HEK293 (cell line): Measurements from ENCODE around the gene ZMYM3.

Experiments used
- CTCF ChIA-PET: fragments of 350-600 bp; formaldehyde crosslinking; extraction: SDS; loops from one replicate; lab custom pipeline; 2021; ENCODE audit warnings: antibody characterized with exemption; lab: Yijun Ruan, JAX
- POLR2A ChIA-PET: fragments of 300-600 bp; formaldehyde crosslinking; extraction: SDS; loops from one replicate; lab custom pipeline; 2020; ENCODE audit warnings: antibody characterized with exemption, inconsistent platforms; lab: Yijun Ruan, JAX
- H3K27ac ChIP-seq: fragments of 200-500 bp; sonication (Bioruptor generic); 2 replicates; pipeline ENCODE4 v1.5.1; 2014; ENCODE audit warnings: low read depth, low read length, control low read depth, inconsistent platforms; ENCODE audit errors: extremely low read depth
- H3K36me3 ChIP-seq, 2 experiments: fragments of 200-500 bp in 1 of 2; sonication (Bioruptor generic) in 1 of 2; 1 replicate in 1 of 2; 2 replicates in 1 of 2; pipeline ENCODE4 v1.5.1; 2014 to 2017; ENCODE audit warnings: inconsistent platforms in 2 of 2, low read length in 2 of 2; ENCODE audit not compliant: control insufficient read depth in 2 of 2, insufficient read depth in 1 of 2
- H3K4me1 ChIP-seq: fragments of 200-500 bp; sonication (Bioruptor generic); 2 replicates; pipeline ENCODE4 v1.5.1; 2014; ENCODE audit warnings: mild to moderate bottlenecking, low read length, inconsistent platforms; ENCODE audit not compliant: control insufficient read depth, insufficient read depth
- H3K4me3 ChIP-seq: 2 replicates; pipeline ENCODE4 v1.5.1; 2011; ENCODE audit warnings: low read depth, mild to moderate bottlenecking, control low read depth, low read length, moderate library complexity
- H3K9me3 ChIP-seq: fragments of 200-500 bp; sonication (Bioruptor generic); 2 replicates; pipeline ENCODE4 v1.5.1; 2014; ENCODE audit warnings: low read depth, low read length, inconsistent platforms; ENCODE audit not compliant: control insufficient read depth, insufficient read depth
- GLIS1 ChIP-seq: fragments of 450-650 bp; formaldehyde crosslinking; IDR thresholded peaks from 2 replicates; pipeline ENCODE4 v1.5.1; 2016; ENCODE audit warnings: missing biosample characterization, missing genetic modification characterization
- SCRT1 ChIP-seq: fragments of 450-650 bp; formaldehyde crosslinking; IDR thresholded peaks from 2 replicates; pipeline ENCODE4 v1.5.1; 2016; ENCODE audit warnings: missing biosample characterization, missing genetic modification characterization, borderline replicate concordance
- SETDB1 ChIP-seq: IDR thresholded peaks from one replicate; pipeline ENCODE4 v1.6.1; 2017; ENCODE audit warnings: mild to moderate bottlenecking, low read length, moderate library complexity, mixed read lengths; ENCODE audit not compliant: insufficient read length
- TRIM28 ChIP-seq: IDR thresholded peaks from 2 replicates; pipeline ENCODE4 v1.6.1; 2011; ENCODE audit warnings: low read length, control low read depth, borderline replicate concordance
- ZBTB8A ChIP-seq: fragments of 450-650 bp; formaldehyde crosslinking; IDR thresholded peaks from 2 replicates; pipeline ENCODE4 v1.5.1; 2016; ENCODE audit warnings: missing biosample characterization, missing genetic modification characterization
- ZNF140 ChIP-seq: fragments of 450-650 bp; formaldehyde crosslinking; IDR thresholded peaks from 2 replicates; pipeline ENCODE4 v1.5.1; 2016; ENCODE audit warnings: missing biosample characterization, missing genetic modification characterization
- ZNF2 ChIP-seq: fragments of 450-650 bp; formaldehyde crosslinking; IDR thresholded peaks from 2 replicates; pipeline ENCODE4 v1.5.1; 2016; ENCODE audit warnings: missing biosample characterization, missing genetic modification characterization
- ZNF366 ChIP-seq: fragments of 450-650 bp; formaldehyde crosslinking; conservative IDR thresholded peaks from 2 replicates; pipeline ENCODE4 v1.5.1; 2016; ENCODE audit warnings: missing biosample characterization, missing genetic modification characterization
- ZNF398 ChIP-seq: fragments of 450-650 bp; formaldehyde crosslinking; IDR thresholded peaks from 2 replicates; pipeline ENCODE4 v1.5.1; 2017; ENCODE audit warnings: missing biosample characterization, missing genetic modification characterization
- ZNF426 ChIP-seq: fragments of 450-650 bp; formaldehyde crosslinking; IDR thresholded peaks from 2 replicates; pipeline ENCODE4 v1.5.1; 2017; ENCODE audit warnings: missing biosample characterization, missing genetic modification characterization, mild to moderate bottlenecking, inconsistent platforms, moderate library complexity
- ZNF501 ChIP-seq: fragments of 450-650 bp; formaldehyde crosslinking; IDR thresholded peaks from 2 replicates; pipeline ENCODE4 v1.5.1; 2016; ENCODE audit warnings: missing biosample characterization, missing genetic modification characterization
- ZNF580 ChIP-seq: fragments of 450-650 bp; formaldehyde crosslinking; IDR thresholded peaks from 2 replicates; pipeline ENCODE4 v1.5.1; 2016; ENCODE audit warnings: missing biosample characterization, missing genetic modification characterization
- ZNF654 ChIP-seq: fragments of 450-650 bp; formaldehyde crosslinking; IDR thresholded peaks from 2 replicates; pipeline ENCODE4 v1.5.1; 2016; ENCODE audit warnings: low read depth, missing biosample characterization, missing genetic modification characterization
- ZNF677 ChIP-seq: fragments of 450-650 bp; IDR thresholded peaks from 2 replicates; pipeline ENCODE4 v1.5.0; 2018; ENCODE audit warnings: missing biosample characterization, mild to moderate bottlenecking, missing genetic modification characterization, moderate library complexity
- ZSCAN5A ChIP-seq: fragments of 450-650 bp; formaldehyde crosslinking; IDR thresholded peaks from 2 replicates; pipeline ENCODE4 v1.5.1; 2016; ENCODE audit warnings: missing biosample characterization, missing genetic modification characterization
- TF ChIP-seq, protein P1 (sequence below): fragments of 450-650 bp; formaldehyde crosslinking; IDR thresholded peaks from 2 replicates; pipeline ENCODE4 v1.5.1; 2016; ENCODE audit warnings: missing biosample characterization, missing genetic modification characterization

The ZMYM3 gene

DNA sequence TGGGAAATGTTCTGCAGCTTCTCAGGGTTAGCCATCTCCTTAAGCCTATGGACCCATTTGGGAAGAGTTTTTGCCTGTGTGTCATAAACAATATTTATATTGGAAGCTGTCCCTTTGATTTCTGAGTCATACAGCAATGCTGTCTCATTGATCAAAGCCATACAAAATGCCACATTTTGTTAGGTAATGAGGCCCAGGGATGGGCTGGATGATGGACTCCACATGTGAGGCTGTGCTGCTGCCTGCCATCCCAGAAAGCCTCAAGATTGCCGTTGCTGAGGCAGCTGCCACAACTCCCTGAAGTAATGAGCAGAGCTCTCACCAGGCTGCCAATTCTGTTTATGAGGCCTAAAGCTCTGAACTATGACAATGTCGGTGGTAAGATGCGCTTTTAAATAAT, 43.1 kb downstream of the ZMYM3 start:
- Histone ChIP-seq H3K36me3 (no peaks in the 10 kb centered on the region), H3K9me3 (no peaks in the 10 kb centered on the region), H3K27ac (no peak overlapping the region), H3K4me1 (no peaks in the 10 kb centered on the region), H3K4me3 (no peak overlapping the region)
- ChIA-PET CTCF (no interaction called here), POLR2A (no interaction called here)
- no peak for TF ChIP-seq ZNF501
- TF ChIP-seq, protein P1, sequence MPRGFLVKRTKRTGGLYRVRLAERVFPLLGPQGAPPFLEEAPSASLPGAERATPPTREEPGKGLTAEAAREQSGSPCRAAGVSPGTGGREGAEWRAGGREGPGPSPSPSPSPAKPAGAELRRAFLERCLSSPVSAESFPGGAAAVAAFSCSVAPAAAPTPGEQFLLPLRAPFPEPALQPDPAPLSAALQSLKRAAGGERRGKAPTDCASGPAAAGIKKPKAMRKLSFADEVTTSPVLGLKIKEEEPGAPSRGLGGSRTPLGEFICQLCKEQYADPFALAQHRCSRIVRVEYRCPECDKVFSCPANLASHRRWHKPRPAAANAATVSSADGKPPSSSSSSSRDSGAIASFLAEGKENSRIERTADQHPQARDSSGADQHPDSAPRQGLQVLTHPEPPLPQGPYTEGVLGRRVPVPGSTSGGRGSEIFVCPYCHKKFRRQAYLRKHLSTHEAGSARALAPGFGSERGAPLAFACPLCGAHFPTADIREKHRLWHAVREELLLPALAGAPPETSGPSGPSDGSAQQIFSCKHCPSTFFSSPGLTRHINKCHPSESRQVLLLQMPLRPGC (tag by site-specific recombination): no peak
- TF ChIP-seq ZNF654 (tag by site-specific recombination): no peak
- TF ChIP-seq ZNF398 (tag by site-specific recombination): no peak

GRCh38 chrX:71199252-71200008, 54.5 kb downstream of the ZMYM3 start:
- no peaks in the 10 kb centered on the region; the same call in none of the 2 replicates for H3K9me3 ChIP-seq
- POLR2A ChIA-PET: no interaction called here
- TF ChIP-seq ZNF677 (tag by site-specific recombination) (no peak), GLIS1 (tag by site-specific recombination) (peak; percentile 27; the same call in 1 of the 2 replicates), ZNF426 (no peak), ZBTB8A (no peak), SCRT1 (tag by site-specific recombination) (no peak)
- no peak overlapping the region for H3K4me3 ChIP-seq
- no peaks in the 10 kb centered on the region for H3K4me1 ChIP-seq
- H3K27ac ChIP-seq: no peak overlapping the region
- CTCF ChIA-PET: interaction anchor here (0.6 to 1.2 kb wide), 3 partner anchors 20 to 664 kb away, joined by 3 to 5 read pairs (median 3); no protein-coding TSS in a partner anchor
- no peaks in the 10 kb centered on the region for H3K36me3 ChIP-seq

DNA sequence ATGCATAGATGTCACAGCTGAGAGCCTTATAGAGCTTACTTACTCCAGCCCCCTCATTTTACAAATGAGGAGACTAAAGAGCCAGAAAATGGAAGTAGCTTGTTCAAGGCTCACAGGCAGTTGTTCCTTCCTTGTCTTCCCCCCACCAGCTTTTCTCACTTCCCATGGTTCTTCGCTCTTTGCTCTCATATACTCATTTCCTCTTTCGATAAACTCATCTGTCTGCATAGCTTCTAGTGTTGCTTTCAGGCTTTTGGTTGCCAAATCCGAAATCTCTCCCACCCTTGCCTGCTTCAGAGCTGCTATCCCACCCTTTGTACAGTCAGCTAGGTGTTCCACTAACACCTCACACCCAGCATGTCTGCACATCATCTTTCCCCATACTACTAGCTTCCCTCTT, 55.9 kb downstream of the ZMYM3 start:
- H3K4me3 ChIP-seq: no peak overlapping the region
- POLR2A ChIA-PET: no interaction called here
- H3K9me3 ChIP-seq: no peaks in the 10 kb centered on the region; the same call in none of the 2 replicates
- no peaks in the 10 kb centered on the region for H3K4me1 ChIP-seq
- H3K27ac ChIP-seq: no peak overlapping the region
- no peaks in the 10 kb centered on the region for H3K36me3 ChIP-seq
- CTCF ChIA-PET: interaction anchor here (1.7 kb wide), 1 partner anchor 67 kb away, joined by 4 read pairs; no protein-coding TSS in a partner anchor
- TF ChIP-seq ZSCAN5A (tag by site-specific recombination): no peak
- TF ChIP-seq TRIM28: no peak
- TF ChIP-seq ZNF140: no peak
- TF ChIP-seq ZNF580: no peak
- no peak for TF ChIP-seq SETDB1
- TF ChIP-seq ZNF2 (tag by site-specific recombination): no peak
- no peak for TF ChIP-seq ZNF366 (tag by site-specific recombination)
